Omental fat pad (tissue), 4 donors: Measurements from ENCODE around the gene TICRR. TPM values are rescaled to one million over a fixed set of nuclear protein-coding genes. Genes with fewer than 3 reads are reported as not detected.

ENCODE experiments used
- ATAC-seq: fragments of 150-250 bp; one replicate; pipeline ENCODE4 v1.9.1; 2016; ENCODE audit warnings: mild to moderate bottlenecking, moderate library complexity; ENCODE audit not compliant: low FRiP score
- DNase-seq: peaks from one replicate; pipeline ENCODE4 v3.0.0-alpha.2; 2019; ENCODE audit warnings: low spot score
- total RNA-seq, 4 donors: library from RNA; depleted of rRNA; stranded (reverse); fragments of >200 nt; gene quantifications; one replicate each; pipeline ENCODE4 v1.1.0, GENCODE V29; 2016
- TF ChIP-seq, protein P1 (sequence below), 3 donors: fragments of 450-650 bp; IDR thresholded peaks; one replicate each; pipeline ENCODE4 v1.5.1; 2016 to 2017; ENCODE audit warnings: antibody characterized with exemption in 3 of 3, mild to moderate bottlenecking in 3 of 3, moderate library complexity in 2 of 3

Gene TICRR
- total RNA-seq, 4 donors from 2014 or later = 0.09 to 0.79 (median 0.36) TPM; not detected in 1

GRCh38 chr15:89553632-89554031 is 21.6 kb upstream of the TICRR start:
- TF ChIP-seq, protein P1, sequence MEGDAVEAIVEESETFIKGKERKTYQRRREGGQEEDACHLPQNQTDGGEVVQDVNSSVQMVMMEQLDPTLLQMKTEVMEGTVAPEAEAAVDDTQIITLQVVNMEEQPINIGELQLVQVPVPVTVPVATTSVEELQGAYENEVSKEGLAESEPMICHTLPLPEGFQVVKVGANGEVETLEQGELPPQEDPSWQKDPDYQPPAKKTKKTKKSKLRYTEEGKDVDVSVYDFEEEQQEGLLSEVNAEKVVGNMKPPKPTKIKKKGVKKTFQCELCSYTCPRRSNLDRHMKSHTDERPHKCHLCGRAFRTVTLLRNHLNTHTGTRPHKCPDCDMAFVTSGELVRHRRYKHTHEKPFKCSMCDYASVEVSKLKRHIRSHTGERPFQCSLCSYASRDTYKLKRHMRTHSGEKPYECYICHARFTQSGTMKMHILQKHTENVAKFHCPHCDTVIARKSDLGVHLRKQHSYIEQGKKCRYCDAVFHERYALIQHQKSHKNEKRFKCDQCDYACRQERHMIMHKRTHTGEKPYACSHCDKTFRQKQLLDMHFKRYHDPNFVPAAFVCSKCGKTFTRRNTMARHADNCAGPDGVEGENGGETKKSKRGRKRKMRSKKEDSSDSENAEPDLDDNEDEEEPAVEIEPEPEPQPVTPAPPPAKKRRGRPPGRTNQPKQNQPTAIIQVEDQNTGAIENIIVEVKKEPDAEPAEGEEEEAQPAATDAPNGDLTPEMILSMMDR (IDR thresholded peaks at IDR 0.05) = no peak
- no peak for ATAC-seq
- DNase-seq = no peak

DNA sequence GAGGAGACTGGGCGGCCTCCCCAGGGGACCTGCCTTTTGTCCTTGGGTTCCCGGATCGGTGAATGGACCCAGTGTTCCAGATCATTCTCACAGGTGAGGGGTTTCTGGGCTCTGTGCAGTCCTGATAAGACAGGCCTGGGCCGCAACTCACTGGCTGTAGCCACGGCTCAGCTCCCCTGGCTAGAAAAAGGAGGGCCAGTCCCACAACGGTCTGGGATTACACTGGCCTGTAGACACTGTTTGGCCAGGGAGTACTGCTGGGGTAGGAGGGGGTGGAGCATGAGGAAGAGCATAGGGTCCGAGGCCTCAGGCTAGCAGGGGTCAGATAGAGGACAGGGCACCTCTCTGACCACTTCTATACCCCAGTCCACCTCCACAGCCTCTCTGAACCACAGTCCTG is 21.0 kb upstream of the TICRR start:
- TF ChIP-seq, protein P1 (IDR thresholded peaks at IDR 0.05) = no peak
- DNase-seq (no peak), ATAC-seq (no peak)

GRCh38 chr15:89555768-89556167 is 19.5 kb upstream of the TICRR start:
- ATAC-seq = no peak
- TF ChIP-seq, protein P1 (IDR thresholded peaks at IDR 0.05) = no peak
- no peak for DNase-seq

DNA sequence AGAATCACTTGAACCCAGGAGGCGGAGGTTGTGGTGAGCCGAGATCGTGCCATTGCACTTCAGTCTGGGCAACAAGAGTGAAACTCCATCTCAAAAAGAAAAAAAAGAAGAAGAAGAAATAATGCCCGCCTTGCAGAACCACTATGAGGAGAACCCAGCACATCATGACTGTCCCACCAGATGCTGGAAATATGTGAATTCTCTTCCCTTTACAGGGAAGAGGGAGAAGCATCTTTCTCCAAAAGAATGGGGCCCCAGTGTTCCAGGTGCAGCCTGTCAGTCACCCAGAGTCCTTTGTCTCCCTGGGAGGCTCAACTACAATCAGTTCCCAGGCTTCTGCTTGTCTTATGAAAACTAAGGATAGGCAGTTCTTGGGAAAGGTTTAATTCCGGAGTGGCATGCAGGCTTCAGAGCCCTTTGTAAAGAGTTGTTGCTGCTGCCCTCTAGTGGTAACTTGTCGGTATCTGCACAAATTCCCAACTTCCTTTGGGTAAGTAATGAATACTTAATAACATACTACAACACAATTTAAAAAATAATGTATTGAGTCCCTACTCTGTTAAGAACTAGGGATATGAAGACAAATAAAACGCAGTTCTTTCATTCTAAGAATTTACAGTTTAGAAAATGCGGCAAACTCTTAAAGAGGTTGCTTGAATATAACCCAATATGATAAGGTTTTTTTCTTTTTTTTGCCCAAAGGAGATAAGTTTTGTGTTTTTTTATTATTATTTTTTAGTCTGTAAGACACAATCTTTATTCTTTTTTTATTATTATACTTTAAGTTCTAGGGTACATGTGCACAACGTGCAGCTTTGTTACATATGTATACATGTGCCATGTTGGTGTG is 18.6 kb upstream of the TICRR start:
- DNase-seq (no peak), ATAC-seq (no peak)
- TF ChIP-seq, protein P1 (IDR thresholded peaks at IDR 0.05) = no peak

- ATAC-seq (no peak), DNase-seq (no peak)
- TF ChIP-seq, protein P1 (IDR thresholded peaks at IDR 0.05) = no peak
Observed at GRCh38 chr15:89559769-89560264, 15.5 kb upstream of the TICRR start.

DNA sequence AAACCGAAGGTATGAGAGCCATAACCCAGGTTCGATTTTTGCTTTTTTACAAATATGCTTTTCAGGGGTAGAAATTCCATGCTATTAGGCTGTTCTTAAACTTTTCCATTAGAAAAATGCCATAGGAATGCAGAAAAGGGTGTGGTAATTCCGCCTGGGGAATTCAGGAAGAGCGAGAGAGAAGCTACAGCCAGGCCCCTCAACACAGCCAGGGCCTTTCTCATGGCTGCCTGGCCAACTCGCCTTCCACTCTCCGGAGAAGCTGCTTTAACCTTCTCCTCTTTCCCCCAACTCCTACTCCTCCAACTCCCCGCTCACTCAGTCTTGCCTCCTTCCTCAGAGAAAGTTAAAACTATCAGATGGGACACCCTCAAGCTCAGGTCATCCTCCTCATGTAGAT is 9.1 kb upstream of the TICRR start:
- TF ChIP-seq, protein P1 (IDR thresholded peaks at IDR 0.05) = no peak
- DNase-seq = no peak
- ATAC-seq = no peak
